Measurements from ENCODE around the gene CTDNEP1. TPM values are rescaled to one million over a fixed set of nuclear protein-coding genes. Genes with fewer than 3 reads are reported as not detected.

CTDNEP1 gene
- total and polyA plus RNA-seq, 2 of the 4 experiments (the other 2 are of a cell fraction) = 23.8 to 132 TPM

- Histone ChIP-seq H2BK15ac (ENCODE audit: low read depth, low read length) (no peak overlapping the region), H3K4me2 (ENCODE audit: low read depth, low read length) (no peak overlapping the region), H2AK5ac (ENCODE audit: low read depth, low read length) (no peak overlapping the region), H3K4me1 (ENCODE audit: control insufficient read depth, insufficient read depth, low read length) (peaks cover 3% of the 10 kb centered on the region), H3K56ac (ENCODE audit: extremely low read depth, insufficient read depth, low read length) (no peak overlapping the region), H4K8ac (ENCODE audit: low read depth in 2 of 2, low read length in 2 of 2) (no peak overlapping the region), H3K23ac (ENCODE audit: low read depth, low read length) (no peak overlapping the region), H3K14ac (replicated peaks; ENCODE audit: low read depth, low read length) (no peak overlapping the region), H2BK20ac (ENCODE audit: low read depth, low read length) (no peak overlapping the region), H3K9ac (ENCODE audit: low read depth, low read length) (no peak overlapping the region), H3K79me1 (ENCODE audit: low read depth in 1 of 2, low read length in 2 of 2) (no peaks in the 10 kb centered on the region), H4K91ac (ENCODE audit: insufficient read depth, low read depth, low read length) (no peak overlapping the region), H3K18ac (ENCODE audit: low read depth, low read length) (no peak overlapping the region), H3K9me1 (ENCODE audit: insufficient read depth, low read length) (no peaks in the 10 kb centered on the region; the same call in 1 of the 2 replicates), H2AK9ac (replicated peaks; ENCODE audit: low read depth, low read length, poor library complexity) (no peak overlapping the region), H2BK120ac (ENCODE audit: low read depth, low read length) (no peak overlapping the region), H3K36me3 (ENCODE audit: control insufficient read depth, insufficient read depth, low read length) (no peaks in the 10 kb centered on the region), H3K9me3 (ENCODE audit: control insufficient read depth, insufficient read depth, low read length) (no peaks in the 10 kb centered on the region; the same call in 1 of the 2 replicates), H4K20me1 (ENCODE audit: insufficient read depth, low read length) (0 out of 2 replicates have a peak, but pooled peaks cover 3% of the 10 kb centered on the region), H3K27ac (ENCODE audit: insufficient read depth, low read length) (no peak overlapping the region), H4K5ac (ENCODE audit: low read depth, low read length) (no peak overlapping the region), H3K4me3 (ENCODE audit: insufficient read depth, low read depth, low read length) (no peak overlapping the region), H2BK5ac (ENCODE audit: low read depth, low read length, poor library complexity, severe bottlenecking) (no peak overlapping the region), H3K27me3 (ENCODE audit: control insufficient read depth, insufficient read depth, low read length) (peaks cover 57% of the 10 kb centered on the region), H2AFZ (replicated peaks; ENCODE audit: low read length, poor library complexity) (peak overlapping the region; percentile 63), H3K4ac (ENCODE audit: low read depth, low read length) (no peak overlapping the region)
- ChIA-PET CTCF (no interaction called here), POLR2A (ENCODE audit: unreplicated experiment) (no interaction called here)
- in situ Hi-C loops (cut with MboI; ENCODE audit: low sequenced_read_pairs) (no loop called here), intact Hi-C loops (cut with micrococcal nuclease) (no loop called here), dilution Hi-C loops (cut with HindIII; ENCODE audit: low sequenced_read_pairs, unreplicated experiment) (no loop called here)
- BruUV-seq (replicated peaks) = no TSS peak
- WGBS, 2 experiments (ENCODE audit: extremely low coverage in 2 of 2, insufficient read length in 1 of 2) = 8% methylated on average over 20 of the region's 75 CpGs; no CpG with 5 or more reads in 1 of the 2 experiments
- ATAC-seq (ENCODE audit: low read depth) = no peak
- no peak for DNase-seq
- TF ChIP-seq CHD1 (IDR thresholded peaks at IDR 0.05; ENCODE audit: low read depth, low read length) (no peak), CEBPB (IDR thresholded peaks at IDR 0.05; ENCODE audit: low read depth, low read length) (no peak), POLR2A (IDR thresholded peaks at IDR 0.05; ENCODE audit: low read depth, low read length) (no peak), FOS (IDR thresholded peaks at IDR 0.05; ENCODE audit: low read depth, low read length) (no peak), MXI1 (IDR thresholded peaks at IDR 0.05; ENCODE audit: borderline replicate concordance, low read depth, low read length) (no peak), USF2 (IDR thresholded peaks at IDR 0.05; ENCODE audit: low read depth, low read length) (no peak), MAZ (IDR thresholded peaks at IDR 0.05; ENCODE audit: borderline replicate concordance, low read depth, low read length) (no peak), NFE2L2 (IDR thresholded peaks at IDR 0.05; ENCODE audit: low read depth, low read length) (no peak), RFX5 (IDR thresholded peaks at IDR 0.05; ENCODE audit: low read depth, low read length) (no peak), BHLHE40 (IDR thresholded peaks at IDR 0.05; ENCODE audit: low read depth, low read length) (no peak), RAD21 (IDR thresholded peaks at IDR 0.05; ENCODE audit: low read length) (no peak), MAFK (IDR thresholded peaks at IDR 0.05; ENCODE audit: low read depth, low read length) (no peak), RCOR1 (IDR thresholded peaks at IDR 0.05; ENCODE audit: insufficient replicate concordance, low read length) (no peak)
- TF ChIP-seq, protein P1, sequence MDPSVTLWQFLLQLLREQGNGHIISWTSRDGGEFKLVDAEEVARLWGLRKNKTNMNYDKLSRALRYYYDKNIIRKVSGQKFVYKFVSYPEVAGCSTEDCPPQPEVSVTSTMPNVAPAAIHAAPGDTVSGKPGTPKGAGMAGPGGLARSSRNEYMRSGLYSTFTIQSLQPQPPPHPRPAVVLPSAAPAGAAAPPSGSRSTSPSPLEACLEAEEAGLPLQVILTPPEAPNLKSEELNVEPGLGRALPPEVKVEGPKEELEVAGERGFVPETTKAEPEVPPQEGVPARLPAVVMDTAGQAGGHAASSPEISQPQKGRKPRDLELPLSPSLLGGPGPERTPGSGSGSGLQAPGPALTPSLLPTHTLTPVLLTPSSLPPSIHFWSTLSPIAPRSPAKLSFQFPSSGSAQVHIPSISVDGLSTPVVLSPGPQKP (IDR thresholded peaks at IDR 0.05; ENCODE audit: borderline replicate concordance, low read depth, low read length) = no peak
- TF ChIP-seq, protein P2, sequence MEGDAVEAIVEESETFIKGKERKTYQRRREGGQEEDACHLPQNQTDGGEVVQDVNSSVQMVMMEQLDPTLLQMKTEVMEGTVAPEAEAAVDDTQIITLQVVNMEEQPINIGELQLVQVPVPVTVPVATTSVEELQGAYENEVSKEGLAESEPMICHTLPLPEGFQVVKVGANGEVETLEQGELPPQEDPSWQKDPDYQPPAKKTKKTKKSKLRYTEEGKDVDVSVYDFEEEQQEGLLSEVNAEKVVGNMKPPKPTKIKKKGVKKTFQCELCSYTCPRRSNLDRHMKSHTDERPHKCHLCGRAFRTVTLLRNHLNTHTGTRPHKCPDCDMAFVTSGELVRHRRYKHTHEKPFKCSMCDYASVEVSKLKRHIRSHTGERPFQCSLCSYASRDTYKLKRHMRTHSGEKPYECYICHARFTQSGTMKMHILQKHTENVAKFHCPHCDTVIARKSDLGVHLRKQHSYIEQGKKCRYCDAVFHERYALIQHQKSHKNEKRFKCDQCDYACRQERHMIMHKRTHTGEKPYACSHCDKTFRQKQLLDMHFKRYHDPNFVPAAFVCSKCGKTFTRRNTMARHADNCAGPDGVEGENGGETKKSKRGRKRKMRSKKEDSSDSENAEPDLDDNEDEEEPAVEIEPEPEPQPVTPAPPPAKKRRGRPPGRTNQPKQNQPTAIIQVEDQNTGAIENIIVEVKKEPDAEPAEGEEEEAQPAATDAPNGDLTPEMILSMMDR (conservative IDR thresholded peaks at IDR 0.05; ENCODE audit: low read depth, low read length) = no peak
Measured at GRCh38 chr17:7293816-7294613, 42.5 kb upstream of the CTDNEP1 start.
